ENCODE measurements around the gene RS1. TPM values are rescaled to one million over a fixed set of nuclear protein-coding genes. Genes with fewer than 3 reads are reported as not detected.

RS1 gene
- total RNA-seq, 4 donors from 2014 or later = 0.67 TPM; not detected in 3

- Histone ChIP-seq H3K27me3 (no peaks in the 10 kb centered on the region), H3K36me3 (no peaks in the 10 kb centered on the region), H3K9me3 (no peaks in the 10 kb centered on the region), H3K4me1 (no peaks in the 10 kb centered on the region), H3K4me3 (replicated peaks in 1 of 3) (no peak overlapping the region), H3K27ac (no peak overlapping the region)
- intact Hi-C loops (cut with DNase I) = no loop called here
- no peak for DNase-seq
- TF ChIP-seq POLR2A (IDR thresholded peaks at IDR 0.05) = no peak
- no peak for TF ChIP-seq CTCF (IDR thresholded peaks at IDR 0.05)
- 93% methylated on average over 8 of the region's 8 CpGs for WGBS, 2 donors
Observed at GRCh38 chrX:18616688-18617406, 55.1 kb downstream of the RS1 start.

GRCh38 chrX:18613930-18614639 lies 57.8 kb downstream of the RS1 start:
- no peaks in the 10 kb centered on the region for H3K27me3 ChIP-seq
- intact Hi-C loops (cut with DNase I) = no loop called here
- H3K9me3 ChIP-seq = no peaks in the 10 kb centered on the region
- DNase-seq = no peak
- TF ChIP-seq POLR2A (IDR thresholded peaks at IDR 0.05) (no peak), CTCF (IDR thresholded peaks at IDR 0.05) (no peak)
- H3K36me3 ChIP-seq = no peaks in the 10 kb centered on the region
- H3K4me1 ChIP-seq = no peaks in the 10 kb centered on the region
- H3K4me3 ChIP-seq (replicated peaks in 1 of 3) = no peak overlapping the region
- no peak overlapping the region for H3K27ac ChIP-seq
- WGBS, 2 donors = 96% methylated on average over 3 of the region's 3 CpGs

GRCh38 chrX:18607966-18608365 lies 63.9 kb downstream of the RS1 start:
- no peak for DNase-seq

GRCh38 chrX:18598413-18598812 lies 73.5 kb downstream of the RS1 start:
- no peaks in the 10 kb centered on the region for H3K9me3 ChIP-seq
- H3K4me1 ChIP-seq = no peaks in the 10 kb centered on the region
- no peak overlapping the region for H3K4me3 ChIP-seq (replicated peaks in 1 of 3)
- 80 to 82% methylated on average over 2 of the region's 2 CpGs for WGBS, 2 donors
- intact Hi-C loops (cut with DNase I) = no loop called here
- H3K27me3 ChIP-seq = no peaks in the 10 kb centered on the region
- no peak for DNase-seq
- TF ChIP-seq CTCF (IDR thresholded peaks at IDR 0.05) = no peak
- TF ChIP-seq POLR2A (IDR thresholded peaks at IDR 0.05) = no peak
- H3K36me3 ChIP-seq = no peaks in the 10 kb centered on the region
- H3K27ac ChIP-seq = no peak overlapping the region

More at GRCh38 chrX:18607966-18608365, 63.9 kb downstream of the RS1 start:
- H3K4me3 ChIP-seq (replicated peaks in 1 of 3) = no peak overlapping the region
- WGBS, 2 donors = 81 to 82% methylated on average over 4 of the region's 4 CpGs
- intact Hi-C loops (cut with DNase I) = no loop called here
- H3K27ac ChIP-seq = no peak overlapping the region
- H3K36me3 ChIP-seq = no peaks in the 10 kb centered on the region
- H3K4me1 ChIP-seq = no peaks in the 10 kb centered on the region
- no peak for TF ChIP-seq CTCF (IDR thresholded peaks at IDR 0.05)
- TF ChIP-seq POLR2A (IDR thresholded peaks at IDR 0.05) = no peak
- no peaks in the 10 kb centered on the region for H3K27me3 ChIP-seq
- no peaks in the 10 kb centered on the region for H3K9me3 ChIP-seq

GRCh38 chrX:18596096-18596495 lies 75.8 kb downstream of the RS1 start:
- intact Hi-C loops (cut with DNase I) = no loop called here
- no peak overlapping the region for H3K27ac ChIP-seq
- 62 to 72% methylated on average over 4 of the region's 4 CpGs for WGBS, 2 donors
- no peaks in the 10 kb centered on the region for H3K9me3 ChIP-seq
- no peaks in the 10 kb centered on the region for H3K27me3 ChIP-seq
- no peaks in the 10 kb centered on the region for H3K36me3 ChIP-seq
- H3K4me3 ChIP-seq (replicated peaks in 1 of 3) = no peak overlapping the region
- DNase-seq = peak in 1 of 2 donors; percentile 21
- no peak for TF ChIP-seq POLR2A (IDR thresholded peaks at IDR 0.05)
- TF ChIP-seq CTCF (IDR thresholded peaks at IDR 0.05) = no peak
- no peaks in the 10 kb centered on the region for H3K4me1 ChIP-seq
